Neural cell (in vitro differentiated cells): ENCODE results near the gene CACUL1.

Source experiments
- CTCF ChIP-seq: fragments of 450-650 bp; IDR thresholded peaks from 2 replicates; pipeline ENCODE4 v1.5.1; 2014; ENCODE audit warnings: antibody characterized with exemption, mild to moderate bottlenecking, moderate library complexity; ENCODE audit not compliant: poor library complexity, severe bottlenecking
- EZH2 ChIP-seq: fragments of 200-600, 300-800 bp; shearing (Covaris generic), sonication (generic); IDR thresholded peaks from 2 replicates; pipeline ENCODE4 v1.6.1; 2014; ENCODE audit warnings: antibody characterized with exemption, low read length, borderline replicate concordance, mild to moderate bottlenecking; ENCODE audit not compliant: insufficient read depth, poor library complexity, severe bottlenecking
- POLR2AphosphoS5 ChIP-seq: IDR thresholded peaks from 2 replicates; pipeline ENCODE4 v1.6.1; 2012
- SMC3 ChIP-seq: fragments of 450-650 bp; conservative IDR thresholded peaks from 2 replicates; pipeline ENCODE4 v1.6.1; 2014; ENCODE audit warnings: antibody characterized with exemption, mild to moderate bottlenecking, moderate library complexity; ENCODE audit not compliant: poor library complexity

DNA sequence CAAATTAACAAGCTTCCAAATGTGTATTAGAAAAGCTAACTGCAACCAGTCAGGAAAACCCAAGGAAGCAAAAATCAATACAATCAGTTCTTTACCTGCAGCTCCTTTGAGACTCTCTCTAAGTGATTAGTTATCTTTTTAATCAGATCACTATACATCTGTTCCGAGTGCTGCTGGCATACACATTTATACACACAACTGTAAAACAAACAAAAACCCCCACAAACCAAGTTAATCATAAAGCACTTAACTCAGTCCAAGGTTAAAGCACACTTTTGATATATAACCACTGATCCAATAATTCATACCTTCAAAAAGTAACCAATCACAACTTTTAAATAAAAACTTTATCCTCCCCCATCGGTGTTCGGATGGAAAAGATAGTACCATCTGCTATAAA is 25.6 kb downstream of the CACUL1 start:
- TF ChIP-seq POLR2AphosphoS5 (no peak), CTCF (no peak), EZH2 (no peak), SMC3 (no peak)
